Umbilical cord (tissue), 2 donors: ENCODE results near the gene SLC45A1. TPM values are rescaled to one million over a fixed set of nuclear protein-coding genes. Genes with fewer than 3 reads are reported as not detected.
"Not testable (repeated sequence)": the region's sequence is repeated elsewhere in the genome, so short reads cannot be mapped to it uniquely, and the experiment has no call there.

ENCODE experiments used
- DNase-seq: peaks from one replicate; pipeline ENCODE4 v3.0.0-alpha.2; 2015; ENCODE audit warnings: low spot score
- total RNA-seq: library from RNA; depleted of rRNA; stranded (reverse); fragments of >200 nt; gene quantifications from one replicate; pipeline ENCODE4 v1.2.3, GENCODE V29; 2014; ENCODE audit warnings: low replicate concordance; ENCODE audit not compliant: insufficient read depth

SLC45A1 gene
- total RNA-seq, 1 donor from 2014 or later: 1.2 TPM

DNA sequence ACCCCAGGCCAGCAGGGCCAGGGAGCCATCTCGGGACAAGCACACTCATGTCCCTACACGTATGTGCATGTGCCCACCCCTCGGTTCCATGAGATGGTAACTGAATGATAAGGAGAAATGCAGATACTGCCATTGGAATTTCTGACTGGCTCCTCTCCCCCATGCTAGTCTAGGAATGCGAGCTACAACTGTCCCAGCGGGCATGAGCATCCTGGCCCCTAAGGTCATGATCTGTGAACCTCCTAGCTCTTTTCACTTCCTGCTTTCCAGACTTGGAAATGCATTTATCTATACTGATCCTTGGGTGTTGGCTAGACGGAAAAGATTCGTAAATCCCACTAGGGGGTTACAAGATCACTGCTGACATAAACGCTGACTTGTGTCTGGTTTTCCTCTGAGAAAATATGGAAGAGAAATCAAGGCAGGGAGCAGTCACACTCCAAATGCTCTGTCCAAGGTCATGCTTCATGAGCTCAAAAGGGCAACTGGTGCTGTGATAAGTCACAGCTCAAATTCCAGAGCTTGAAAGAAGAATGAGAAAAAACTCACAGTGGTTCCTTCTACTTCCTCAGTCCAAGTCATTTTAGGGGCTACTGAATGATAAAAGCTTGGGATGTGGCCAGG is 49.8 kb downstream of the SLC45A1 start:
- DNase-seq: peak; percentile 87

DNA sequence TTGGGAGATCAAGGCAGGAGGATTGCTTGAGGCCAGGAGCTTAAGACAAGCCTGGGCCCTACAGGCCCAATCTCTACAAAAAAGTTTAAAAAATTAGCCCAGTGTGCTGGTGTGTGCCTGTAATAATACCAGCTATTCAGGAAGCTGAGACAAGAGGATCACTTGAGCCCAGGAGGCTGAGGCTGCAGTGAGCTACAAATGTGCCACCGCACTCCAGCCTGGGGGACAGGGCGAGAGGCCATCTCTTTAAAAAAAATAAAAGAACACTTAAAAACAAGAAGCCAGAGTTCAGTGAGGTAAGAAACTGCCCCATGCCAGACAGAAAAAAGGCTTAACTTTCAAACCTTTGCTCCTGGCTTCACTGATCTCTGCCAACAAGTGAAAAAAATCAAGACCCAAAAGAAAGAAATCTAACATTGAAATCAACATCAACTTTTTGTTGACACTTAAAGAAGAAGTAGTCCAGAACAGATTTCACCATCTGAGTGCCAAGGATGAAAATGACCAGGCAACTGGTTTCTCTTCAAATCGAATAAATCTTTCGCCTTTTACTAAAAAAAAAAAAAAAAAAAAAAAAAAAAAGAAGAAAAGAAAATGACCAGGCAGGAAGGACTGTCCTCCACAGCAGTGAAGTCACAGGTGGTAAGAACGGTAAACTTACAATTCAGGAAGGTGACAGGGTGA is 51.2 kb downstream of the SLC45A1 start:
- no peak for DNase-seq

DNA sequence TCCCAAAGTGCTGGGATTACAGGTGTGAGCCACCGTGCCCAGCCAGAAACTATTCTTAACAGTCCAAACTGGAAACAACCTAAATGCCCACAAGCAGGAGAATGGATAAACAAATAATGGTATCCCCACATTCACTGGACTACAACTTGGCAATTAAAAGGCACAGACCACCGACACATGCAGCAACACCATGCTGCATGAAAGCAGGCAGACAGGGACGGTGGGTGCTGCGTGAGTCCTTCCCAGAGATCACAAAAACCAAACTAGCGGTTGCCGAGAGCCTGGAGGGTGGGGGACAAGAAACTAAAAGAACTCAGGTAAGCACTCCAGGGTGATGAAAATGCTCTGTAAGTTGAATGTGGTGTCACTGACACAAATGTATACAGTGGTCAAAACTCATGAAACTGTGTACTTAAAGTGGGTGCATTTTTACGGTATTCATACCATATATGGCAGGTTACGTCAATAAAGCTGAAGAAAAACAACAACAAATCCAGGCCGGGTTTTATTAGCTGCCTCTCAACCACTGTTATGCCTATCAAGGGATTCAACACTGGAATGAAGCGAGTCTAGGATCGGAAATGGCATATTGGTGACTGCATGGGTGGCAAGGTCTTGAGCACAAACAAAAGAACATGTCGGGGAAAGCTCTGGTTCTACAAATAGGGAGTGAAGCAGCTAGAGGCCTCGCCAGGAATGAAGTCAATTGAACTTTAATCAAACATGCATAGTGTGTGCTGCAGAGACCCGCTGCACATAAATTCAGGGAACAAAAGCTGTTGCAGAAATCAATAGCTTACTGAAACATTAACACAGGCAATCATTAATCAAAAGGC is 52.4 kb downstream of the SLC45A1 start:
- DNase-seq: no peak

DNA sequence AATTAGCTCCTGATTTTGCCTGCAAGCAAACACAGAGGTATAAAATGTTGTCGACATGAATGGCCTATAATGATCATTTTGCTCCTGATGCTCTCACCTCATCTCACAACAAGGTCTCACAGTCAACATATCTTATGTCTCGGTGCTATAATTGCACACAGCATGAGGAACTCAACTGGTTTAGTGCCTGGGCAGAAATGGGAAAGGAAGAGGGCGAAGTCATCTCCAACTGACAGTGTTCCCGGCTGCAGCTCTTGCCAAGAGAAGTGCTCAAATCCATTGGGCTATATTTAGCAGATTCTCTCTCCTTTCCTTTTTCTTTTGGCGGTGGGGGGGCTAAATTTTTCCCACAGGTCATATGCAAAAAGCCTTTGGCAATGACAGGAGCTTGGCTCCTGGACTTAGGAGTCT is 53.0 kb downstream of the SLC45A1 start:
- peak; percentile 53 for DNase-seq

DNA sequence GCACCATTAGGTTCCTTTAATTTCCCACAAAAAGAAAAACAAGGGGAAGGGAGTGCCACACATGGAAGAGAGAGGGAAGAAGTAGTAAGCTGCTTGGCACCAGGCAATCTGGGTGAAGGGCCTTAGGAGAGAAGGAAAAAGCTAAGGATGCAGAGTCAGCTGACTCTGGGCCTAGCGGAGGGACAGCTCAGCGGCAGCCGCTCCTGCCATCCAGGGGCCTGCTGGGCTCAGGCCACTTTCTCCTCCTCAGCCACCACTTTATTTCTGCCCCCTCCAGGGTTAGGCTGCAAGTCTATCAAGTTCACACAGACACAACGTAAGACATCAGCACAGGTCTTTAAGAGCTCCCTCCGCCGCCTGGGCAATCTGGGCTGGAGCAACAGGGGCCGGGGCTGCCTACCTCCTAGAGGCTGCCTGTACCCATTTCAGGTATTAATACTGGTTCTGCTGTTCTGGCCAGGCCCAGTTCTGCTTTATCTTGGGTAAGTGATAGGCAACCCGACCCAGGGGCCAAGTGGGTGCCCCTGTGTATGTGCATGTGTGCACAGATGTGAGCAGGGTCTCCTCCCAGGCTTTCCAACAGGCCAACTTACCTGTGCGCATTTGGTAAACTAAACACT is 53.6 kb downstream of the SLC45A1 start:
- no peak for DNase-seq

DNA sequence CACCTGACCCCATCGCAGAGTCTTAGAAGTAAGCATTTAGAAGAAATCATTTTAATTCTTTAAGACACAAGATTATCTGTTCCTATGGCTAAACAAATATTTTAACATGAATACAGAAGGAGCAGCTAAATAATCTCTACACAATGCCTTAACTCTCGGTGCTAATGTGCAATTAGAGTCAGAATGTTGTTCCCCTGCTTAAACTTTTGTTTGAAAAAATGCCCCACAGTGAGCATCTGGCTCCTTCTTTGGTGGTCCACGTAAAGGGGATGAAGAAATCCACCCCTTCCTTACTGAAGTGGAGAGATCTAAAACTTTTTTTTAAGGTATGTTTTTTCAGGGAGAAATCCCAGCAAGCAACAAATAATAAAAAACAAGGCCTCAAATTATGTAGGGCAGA is 55.2 kb downstream of the SLC45A1 start:
- no peak for DNase-seq

DNA sequence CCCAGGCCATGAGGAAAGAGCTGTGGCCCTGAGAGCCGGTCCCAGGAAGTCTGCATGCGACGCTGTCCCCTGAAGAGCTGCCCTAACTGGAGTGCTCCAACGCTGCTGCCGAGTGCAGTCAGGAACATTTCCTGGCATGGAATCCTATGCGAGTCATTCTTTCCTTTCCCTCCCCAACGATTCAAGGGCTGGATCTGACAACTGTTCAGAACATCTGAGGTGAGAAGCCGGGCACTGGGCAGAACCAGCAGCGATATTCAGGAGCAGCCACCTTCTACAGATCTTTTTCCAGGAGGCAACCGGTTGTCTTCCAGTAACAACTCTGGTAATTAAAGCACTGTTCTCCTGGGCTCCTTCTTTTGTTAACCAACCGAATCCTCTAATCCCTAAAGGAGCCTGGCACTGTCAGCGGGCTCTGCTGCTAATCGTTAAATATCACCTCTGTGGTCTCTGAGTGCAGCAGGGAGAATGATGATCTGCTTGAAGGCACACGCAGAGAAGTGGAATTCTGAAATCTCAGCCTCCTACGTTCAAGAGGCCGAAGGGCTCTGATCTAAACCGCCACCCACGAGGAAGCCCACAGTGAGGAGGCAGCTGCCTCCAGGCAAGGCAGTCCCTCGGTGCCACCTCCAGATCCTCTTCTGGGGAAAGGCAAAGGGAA is 55.8 kb downstream of the SLC45A1 start:
- peak; percentile 85 for DNase-seq

DNA sequence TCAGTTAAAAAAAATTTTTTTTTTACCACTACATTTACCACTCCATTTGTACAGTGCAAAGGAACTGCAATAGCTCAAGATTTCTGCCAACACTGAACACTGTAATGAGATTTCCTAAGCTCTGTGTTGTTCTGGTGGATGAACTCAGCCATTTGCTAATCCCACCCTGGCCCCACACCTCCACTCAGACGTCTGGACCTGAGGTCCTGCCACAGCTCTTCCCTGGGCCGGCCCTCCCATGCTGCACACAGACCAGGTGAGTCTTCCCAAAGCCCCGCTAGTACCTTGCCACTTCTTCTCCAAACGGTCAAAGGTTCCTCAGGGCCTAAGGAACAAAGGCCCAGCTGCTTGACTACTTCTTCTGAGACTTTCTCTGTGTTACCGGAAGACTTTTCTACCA is 56.4 kb downstream of the SLC45A1 start:
- DNase-seq: no peak

DNA sequence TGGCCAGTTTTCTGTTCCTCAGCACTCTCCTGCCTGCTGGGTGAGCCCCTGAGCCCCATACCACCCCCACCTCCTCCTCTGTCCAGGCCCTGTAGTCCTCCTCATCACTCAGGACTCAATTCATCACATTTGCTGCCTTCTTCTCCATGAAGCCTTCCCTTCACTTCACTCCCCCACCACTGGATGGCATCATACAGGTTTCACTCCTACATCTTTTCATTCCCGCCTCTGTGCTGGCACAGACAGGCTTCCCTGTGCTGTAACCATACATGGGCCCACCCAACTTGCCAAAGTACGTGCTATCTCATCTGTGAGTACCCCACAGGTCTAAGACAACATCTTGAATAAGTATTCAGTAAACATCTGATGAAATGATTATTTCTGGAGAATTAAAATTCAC is 56.9 kb downstream of the SLC45A1 start:
- DNase-seq: no peak

DNA sequence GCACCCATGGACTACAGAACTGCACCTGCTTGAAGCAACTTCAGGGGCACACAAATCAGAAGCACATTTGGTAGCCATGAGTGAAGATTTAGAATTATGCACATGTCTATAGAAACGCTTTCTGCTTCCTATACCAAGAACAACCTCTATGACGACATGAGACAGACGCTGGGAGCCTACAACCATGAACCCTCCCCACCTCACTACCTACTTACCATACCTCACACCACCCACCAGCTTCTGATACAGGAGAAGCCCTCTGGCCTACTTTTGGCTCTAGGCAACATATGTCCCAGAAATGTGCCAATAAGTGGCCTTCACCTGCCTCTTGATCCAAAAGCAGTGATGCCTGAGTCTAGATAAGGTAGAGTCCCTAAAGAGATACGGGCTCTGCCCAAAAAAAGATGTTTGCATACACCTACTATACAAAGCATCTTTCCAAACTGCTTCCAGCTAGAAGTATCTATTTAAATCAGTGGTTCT is 58.5 kb downstream of the SLC45A1 start:
- no peak for DNase-seq

DNA sequence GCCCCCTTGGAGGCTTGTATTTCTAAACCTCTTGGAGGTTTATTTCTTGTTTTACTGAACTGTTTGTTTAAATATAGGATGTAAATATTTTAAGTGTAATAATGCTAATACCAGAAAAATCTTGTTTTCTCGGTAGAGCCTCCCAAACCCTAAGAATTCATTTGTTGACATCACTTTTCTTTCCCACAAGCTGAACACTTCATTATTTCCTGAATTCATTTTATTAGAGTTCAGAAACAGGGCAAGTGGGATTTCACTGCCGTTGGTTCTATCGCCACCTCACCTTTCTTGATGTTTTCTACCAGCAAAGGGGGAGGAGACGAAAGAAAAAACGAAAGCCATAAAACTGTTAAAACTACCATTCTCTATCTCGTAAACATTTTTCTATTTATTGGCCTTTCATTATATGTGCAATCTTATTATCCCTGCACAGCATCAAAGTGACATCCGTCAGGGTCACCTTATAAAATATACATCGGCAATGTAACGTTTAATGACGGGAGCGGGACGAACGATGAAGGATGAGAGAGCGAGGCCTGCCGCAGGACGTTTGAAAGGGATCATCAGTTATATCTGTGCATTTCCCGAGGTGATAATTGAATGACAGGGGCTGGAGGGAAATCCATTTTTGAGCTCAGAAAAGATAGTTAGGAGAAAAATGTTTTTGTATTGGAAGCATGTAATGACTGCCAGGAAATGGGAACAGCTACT is 59.5 kb downstream of the SLC45A1 start:
- no peak for DNase-seq

DNA sequence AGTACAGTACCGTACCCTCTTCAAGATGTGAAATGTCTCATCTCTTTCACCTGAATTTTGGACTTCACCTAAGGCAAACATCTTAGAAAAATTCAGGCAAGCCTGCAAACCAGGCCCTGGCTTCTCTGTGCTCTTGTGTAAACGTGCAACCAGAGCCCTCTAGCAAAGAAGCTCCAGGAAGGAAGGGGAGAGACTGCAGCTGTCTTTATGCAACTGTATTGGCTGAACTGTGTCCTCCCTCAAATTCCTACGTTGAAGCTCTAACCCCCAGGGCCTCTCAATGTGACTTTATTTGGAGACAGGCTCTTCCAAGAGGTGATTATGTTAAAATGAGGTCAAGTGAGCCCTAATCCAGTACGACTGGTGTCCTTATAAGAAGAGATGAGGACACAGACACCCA is 60.3 kb downstream of the SLC45A1 start:
- DNase-seq: peak; percentile 76

DNA sequence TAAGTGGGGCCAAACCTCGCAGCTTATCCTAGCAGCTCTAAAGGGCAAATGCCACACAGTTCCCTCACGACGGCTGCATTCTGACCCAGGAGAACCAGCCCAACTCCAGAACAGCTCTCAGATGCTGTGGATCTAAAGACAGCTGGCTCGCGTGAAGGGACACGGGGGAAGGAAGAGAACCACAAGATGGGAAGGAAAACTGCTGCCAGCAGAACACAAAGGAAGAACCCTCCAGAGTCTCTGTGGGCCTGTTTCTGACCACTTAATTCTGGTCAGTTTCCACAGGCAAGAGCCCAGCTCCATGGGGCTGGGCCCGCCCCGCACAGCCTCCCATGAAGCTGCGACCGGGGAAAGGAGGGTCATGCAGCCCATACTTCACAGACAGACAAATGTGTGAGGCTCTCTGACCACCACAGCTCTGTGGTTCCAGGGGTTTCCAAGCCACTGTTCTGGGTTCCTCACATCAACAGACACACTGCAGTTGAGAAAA is 61.1 kb downstream of the SLC45A1 start:
- DNase-seq: no peak

DNA sequence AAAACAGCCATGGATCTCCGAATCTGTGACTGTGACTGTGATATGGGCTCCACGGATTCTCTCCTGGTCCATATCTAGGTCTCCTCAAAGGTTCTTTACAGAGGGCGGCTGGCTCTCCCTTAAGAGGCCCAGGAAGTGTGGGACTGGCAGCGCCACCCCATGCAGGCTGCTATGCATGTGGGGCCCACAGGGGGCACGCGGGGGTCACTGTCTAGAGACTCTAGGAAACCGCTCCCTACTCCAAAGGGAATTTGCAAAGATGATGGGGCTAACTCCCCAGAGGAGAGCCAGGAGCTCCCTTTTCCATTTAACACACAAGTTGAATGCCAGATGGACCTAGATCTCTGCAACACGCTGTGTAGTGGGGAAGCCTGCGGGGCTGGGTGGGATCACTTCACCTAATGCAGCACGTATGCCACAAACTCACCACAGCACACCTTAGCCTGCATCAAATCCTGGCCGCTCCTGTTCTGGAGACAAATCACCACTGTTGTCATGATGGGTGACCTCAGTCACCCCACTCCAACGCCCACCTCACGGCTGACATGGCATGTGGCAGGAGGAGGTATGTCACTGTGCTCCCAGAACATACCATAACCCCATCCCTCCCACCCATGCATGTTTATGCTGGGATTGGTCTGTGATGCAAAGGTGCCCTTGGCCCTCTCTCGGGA is 61.7 kb downstream of the SLC45A1 start:
- no peak for DNase-seq

DNA sequence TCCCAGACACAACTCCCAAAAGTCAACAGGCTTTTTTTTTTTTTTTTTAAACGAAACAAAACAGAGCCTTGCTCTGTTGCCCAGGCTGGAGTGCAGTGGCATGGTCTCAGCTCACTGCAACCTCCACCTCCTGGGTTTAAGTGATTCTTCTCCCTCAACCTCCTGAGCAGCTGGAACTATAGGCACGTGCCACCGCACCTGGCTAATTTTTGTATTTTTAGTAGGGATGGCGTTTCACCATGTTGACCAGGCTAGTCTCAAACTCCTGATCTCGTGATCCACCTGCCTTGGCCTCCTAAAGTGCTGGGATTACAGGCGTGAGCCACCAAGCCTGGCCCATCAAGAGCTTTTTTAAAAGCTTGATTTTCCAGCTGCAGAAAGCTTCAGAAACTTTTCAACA is 62.4 kb downstream of the SLC45A1 start:
- not testable (repeated sequence) for DNase-seq

DNA sequence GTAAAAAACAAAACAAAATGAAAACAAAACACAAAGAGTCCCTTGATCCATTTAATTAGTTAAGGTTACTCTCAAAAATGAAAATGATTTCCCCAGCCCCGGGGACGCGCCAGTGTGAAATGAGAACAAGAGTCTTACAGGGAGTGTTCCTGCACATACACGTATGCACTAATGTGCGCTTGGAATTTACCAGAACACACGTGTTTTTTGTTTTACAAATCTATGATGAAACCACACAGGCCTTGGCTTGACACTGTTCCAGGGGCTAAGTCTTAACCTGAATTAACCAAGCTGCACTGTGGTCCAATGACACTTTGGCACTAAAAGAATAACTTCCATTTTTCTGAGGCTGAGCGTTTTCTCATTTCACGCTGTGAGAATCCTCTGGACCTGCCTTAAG is 63.7 kb downstream of the SLC45A1 start:
- no peak for DNase-seq

DNA sequence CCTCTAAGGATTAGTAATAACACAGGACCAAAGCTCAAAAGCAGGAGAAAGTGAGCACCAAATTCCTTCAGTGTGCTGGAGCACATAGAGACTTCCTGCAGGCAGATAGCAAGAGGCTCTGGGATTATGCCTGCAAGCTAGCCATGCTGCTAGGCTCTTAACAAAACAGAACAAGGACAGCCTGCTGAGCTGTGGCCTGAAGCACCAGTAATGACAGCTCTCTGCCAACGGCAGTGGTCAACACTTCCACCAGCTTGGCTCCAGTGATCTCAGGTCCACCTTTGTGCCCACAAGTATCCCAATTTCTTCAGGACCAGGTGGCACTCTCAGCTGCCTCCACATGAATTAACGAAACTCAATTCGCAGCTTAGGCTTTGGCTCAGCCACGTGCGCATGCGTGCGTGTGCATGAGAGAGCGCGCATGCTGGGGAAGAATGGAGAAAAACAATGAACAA is 64.2 kb downstream of the SLC45A1 start:
- DNase-seq: peak; percentile 83

DNA sequence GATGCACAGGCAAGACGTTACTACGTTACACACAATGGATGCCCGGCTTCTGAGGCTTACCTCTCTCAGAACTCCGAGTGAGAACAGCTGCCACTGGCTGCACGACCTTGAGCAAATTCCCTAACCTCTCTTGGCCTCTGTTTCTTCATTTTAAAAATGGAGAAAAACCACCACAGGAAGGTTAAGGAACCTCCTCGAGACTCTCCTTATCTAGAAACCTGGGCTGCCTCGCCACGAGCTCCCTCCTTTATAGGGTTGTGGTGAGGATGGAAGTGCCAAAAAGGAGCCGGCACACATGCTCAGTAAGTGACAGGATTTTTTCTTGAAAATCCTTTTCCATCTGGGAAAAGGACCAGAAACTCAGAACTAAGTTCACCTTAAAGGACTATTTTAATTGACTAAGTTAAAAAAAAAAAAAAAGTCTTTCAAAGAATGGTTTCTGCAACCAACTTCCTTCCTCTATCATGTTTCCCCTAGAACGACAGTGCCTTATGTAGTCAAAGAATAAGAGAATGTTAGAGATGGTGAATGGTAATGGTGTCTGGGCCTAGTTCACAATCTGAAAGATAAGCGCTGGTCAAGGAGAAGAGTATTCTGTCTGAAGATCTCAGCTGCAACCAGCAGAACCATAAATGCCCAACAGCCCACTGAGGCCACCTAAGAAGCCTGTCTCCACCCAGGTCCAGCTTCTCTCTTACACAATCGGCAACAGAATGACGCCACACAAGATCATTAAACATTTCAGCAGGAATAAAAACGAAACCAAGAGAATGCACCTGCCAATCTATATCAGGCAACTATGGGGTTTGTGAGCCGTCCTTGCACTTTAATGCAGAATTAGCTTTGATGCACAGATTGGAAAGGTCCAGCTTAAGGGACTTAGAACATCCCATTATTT is 64.9 kb downstream of the SLC45A1 start:
- no peak for DNase-seq

DNA sequence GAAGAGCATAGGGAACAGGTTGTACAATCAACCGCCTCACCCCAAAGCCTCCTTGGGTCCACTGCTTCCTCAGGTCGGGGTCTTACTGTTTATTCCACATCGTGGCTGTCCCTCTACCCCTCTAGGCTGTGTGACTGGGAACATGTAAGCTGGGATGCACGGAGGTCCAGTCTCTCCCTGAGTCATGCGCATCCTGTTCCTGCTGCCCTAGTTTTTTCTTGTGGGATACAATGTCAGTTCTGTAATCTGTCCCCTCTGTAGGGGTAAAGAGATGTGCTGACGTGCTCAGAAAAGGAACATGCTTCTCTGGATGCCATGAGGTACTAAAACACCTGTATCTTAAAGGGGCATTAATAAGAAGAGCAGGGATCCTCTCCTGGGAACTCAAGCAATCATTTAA is 66.2 kb downstream of the SLC45A1 start:
- DNase-seq: no peak
